Endodermal cell (in vitro differentiated cells): ENCODE data around the gene SULT1C2. TPM values are rescaled to one million over a fixed set of nuclear protein-coding genes. Genes with fewer than 3 reads are reported as not detected.

Source experiments
- DNase-seq: peaks from one replicate; pipeline ENCODE4 v3.0.0-alpha.2; 2017
- H3K27ac ChIP-seq: 2 replicates; pipeline ENCODE4 v1.5.1; 2013; ENCODE audit warnings: mild to moderate bottlenecking, low read depth, low read length, moderate library complexity
- H3K27me3 ChIP-seq: 2 replicates; pipeline ENCODE4 v1.6.1; 2013; ENCODE audit warnings: mild to moderate bottlenecking, low read length, moderate library complexity; ENCODE audit not compliant: insufficient read depth, control insufficient read depth, poor library complexity, severe bottlenecking
- H3K36me3 ChIP-seq: 2 replicates; pipeline ENCODE4 v1.7.0; 2013; ENCODE audit warnings: mild to moderate bottlenecking, low read length, moderate library complexity; ENCODE audit not compliant: control insufficient read depth, insufficient read depth
- H3K4me1 ChIP-seq: one replicate; pipeline ENCODE4 v1.7.0; 2013; ENCODE audit warnings: low read length; ENCODE audit not compliant: control insufficient read depth, insufficient read depth
- H3K4me3 ChIP-seq: 2 replicates; pipeline ENCODE4 v1.5.1; 2013; ENCODE audit warnings: mild to moderate bottlenecking, low read length, moderate library complexity
- H3K9ac ChIP-seq: 2 replicates; pipeline ENCODE4 v1.6.1; 2013; ENCODE audit warnings: mild to moderate bottlenecking, low read length, moderate library complexity; ENCODE audit not compliant: poor library complexity, severe bottlenecking; ENCODE audit errors: extremely low read depth
- H3K9me3 ChIP-seq: 2 replicates; pipeline ENCODE4 v1.6.1; 2013; ENCODE audit warnings: mild to moderate bottlenecking, low read length, moderate library complexity; ENCODE audit not compliant: control insufficient read depth
- H3K27ac Mint-ChIP-seq: 2 replicates; pipeline ENCODE4 v1.8.0; 2020; ENCODE audit warnings: mixed read lengths
- H3K27me3 Mint-ChIP-seq: 2 replicates; pipeline ENCODE4 v1.8.0; 2021; ENCODE audit warnings: mild to moderate bottlenecking, mixed read lengths; ENCODE audit not compliant: insufficient read depth
- H3K36me3 Mint-ChIP-seq: 2 replicates; pipeline ENCODE4 v1.8.0; 2020; ENCODE audit warnings: low read depth, mixed read lengths
- H3K4me1 Mint-ChIP-seq: 2 replicates; pipeline ENCODE4 v1.8.0; 2020; ENCODE audit warnings: mixed read lengths
- H3K4me3 Mint-ChIP-seq: 2 replicates; pipeline ENCODE4 v1.8.0; 2020; ENCODE audit warnings: mild to moderate bottlenecking, moderate library complexity, mixed read lengths
- H3K9me3 Mint-ChIP-seq: 2 replicates; pipeline ENCODE4 v1.8.0; 2020; ENCODE audit warnings: mild to moderate bottlenecking, mixed read lengths
- CTCF ChIP-seq: fragments of 200-600 bp; sonication (generic); conservative IDR thresholded peaks from 2 replicates; pipeline ENCODE4 v1.5.0; 2021; ENCODE audit warnings: antibody characterized with exemption, mild to moderate bottlenecking
- WGBS, 2 experiments: methylation state at CpG; one replicate each; pipeline versions ENCODE4 v1.1.5 to v1.1.7; 2013; ENCODE audit warnings: missing lambda C conversion rate in 2 of 2, mixed read lengths in 1 of 2; ENCODE audit not compliant: insufficient coverage in 1 of 2, insufficient read length in 1 of 2; 5-methylcytosine and 5-hydroxymethylcytosine counted together
- total RNA-seq, 2 donors: library from RNA; stranded (reverse); fragmentation: NEBNext Ultra II Directional in 1 of 2; extraction: Animal tissue kit (Norgen Biotek cat#: 25700) in 1 of 2; gene quantifications; 2 replicates in 1 of 2; 3 replicates in 1 of 2; pipeline ENCODE4 v1.2.1, GENCODE V29; 2021

SULT1C2 gene
- total RNA-seq, 2 donors from 2014 or later, result 0.62 to 1.00 TPM

- Histone ChIP-seq H3K9ac (no peak overlapping the region), H3K27ac (no peak overlapping the region), H3K27me3 (no peaks in the 10 kb centered on the region), H3K9me3 (no peaks in the 10 kb centered on the region), H3K4me1 (no peaks in the 10 kb centered on the region), H3K4me3 (no peak overlapping the region), H3K36me3 (no peaks in the 10 kb centered on the region)
- Mint-ChIP-seq H3K36me3 (no peaks in the 10 kb centered on the region), H3K4me3 (no peak overlapping the region), H3K27me3 (no peaks in the 10 kb centered on the region), H3K9me3 (no peaks in the 10 kb centered on the region), H3K4me1 (peaks cover 8% of the 10 kb centered on the region), H3K27ac (no peak overlapping the region)
- WGBS, 2 experiments, result 82 to 84% methylated on average over 3 to 4 of the region's 4 CpGs
- DNase-seq, result no peak
- TF ChIP-seq CTCF, result no peak
Observed at GRCh38 chr2:108293850-108294249, 5.2 kb downstream of the SULT1C2 start.

- Mint-ChIP-seq H3K4me1 (peaks cover 3% of the 10 kb centered on the region), H3K4me3 (no peak overlapping the region), H3K36me3 (no peaks in the 10 kb centered on the region), H3K27me3 (no peaks in the 10 kb centered on the region), H3K9me3 (no peaks in the 10 kb centered on the region), H3K27ac (no peak overlapping the region)
- no peaks in the 10 kb centered on the region for H3K4me1 ChIP-seq
- TF ChIP-seq CTCF, result no peak
- H3K27ac ChIP-seq, result no peak overlapping the region
- 88 to 94% methylated on average over 5 to 9 of the region's 9 CpGs for WGBS, 2 experiments
- no peak overlapping the region for H3K4me3 ChIP-seq
- H3K9me3 ChIP-seq, result no peaks in the 10 kb centered on the region
- DNase-seq, result no peak
- no peaks in the 10 kb centered on the region for H3K27me3 ChIP-seq
- H3K36me3 ChIP-seq, result no peaks in the 10 kb centered on the region
- H3K9ac ChIP-seq, result no peak overlapping the region
Observed at GRCh38 chr2:108297436-108298141, 8.9 kb downstream of the SULT1C2 start.

DNA sequence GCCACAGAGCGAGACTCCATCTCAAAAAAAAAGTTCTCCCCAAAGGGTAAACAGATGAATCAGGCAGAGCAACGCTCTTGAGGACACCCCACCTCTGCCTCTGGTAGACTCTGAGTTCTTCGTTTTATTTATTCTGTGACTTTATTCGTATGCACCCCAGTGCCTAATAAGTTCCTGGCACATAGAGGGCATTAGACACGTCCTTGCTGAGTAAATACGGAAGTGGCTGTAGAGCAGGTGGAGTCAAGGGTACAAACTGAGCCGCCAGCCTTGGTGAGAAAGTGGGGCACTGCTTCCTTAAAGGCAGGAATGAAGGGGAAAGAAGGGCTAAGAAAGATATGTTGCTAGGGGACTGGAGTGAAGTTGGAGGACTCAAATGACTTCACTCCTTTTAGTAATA, 12.9 kb downstream of the SULT1C2 start:
- H3K27me3 Mint-ChIP-seq, result no peaks in the 10 kb centered on the region

More for the DNA sequence above, 12.9 kb downstream of the SULT1C2 start:
- no peak overlapping the region for H3K4me3 Mint-ChIP-seq
- H3K4me3 ChIP-seq, result no peak overlapping the region
- DNase-seq, result no peak
- H3K4me1 Mint-ChIP-seq, result no peaks in the 10 kb centered on the region
- no peaks in the 10 kb centered on the region for H3K36me3 ChIP-seq
- WGBS, 2 experiments, result 92 to 96% methylated on average over 7 of the region's 7 CpGs
- H3K27ac ChIP-seq, result no peak overlapping the region
- H3K9me3 ChIP-seq, result no peaks in the 10 kb centered on the region
- no peak for TF ChIP-seq CTCF
- H3K4me1 ChIP-seq, result no peaks in the 10 kb centered on the region
- H3K36me3 Mint-ChIP-seq, result no peaks in the 10 kb centered on the region
- H3K27ac Mint-ChIP-seq, result no peak overlapping the region
- H3K9ac ChIP-seq, result no peak overlapping the region
- no peaks in the 10 kb centered on the region for H3K9me3 Mint-ChIP-seq
- no peaks in the 10 kb centered on the region for H3K27me3 ChIP-seq
